K562 (cell line): ENCODE measurements around the gene CAMK2D. TPM values are rescaled to one million over a fixed set of nuclear protein-coding genes. Genes with fewer than 3 reads are reported as not detected.

Experiments used
- ATAC-seq: fragments of 200-7000 bp; cut with Tn5 transposase; 3 replicates; pipeline ENCODE4 v1.9.1; 2020; ENCODE audit warnings: moderate library complexity
- BruUV-seq: library from RNA; stranded (reverse); fragments of 400-500 nt; replicated peaks from 2 replicates; lab custom pipeline; 2021; lab: Mats Ljungman, UMichigan
- CTCF ChIA-PET: fragments of 300-600 bp; formaldehyde crosslinking; extraction: SDS; loops from one replicate; lab custom pipeline; 2021; ENCODE audit warnings: low intra/inter-chr PET ratio; lab: Yijun Ruan, JAX
- POLR2A ChIA-PET: fragments of 300-600, 350-650 bp; sonication (Branson Sonifier 250); formaldehyde crosslinking; extraction: SDS; loops from one replicate; lab custom pipeline; 2021; ENCODE audit warnings: antibody characterized with exemption, inconsistent platforms; lab: Yijun Ruan, JAX
- DNase-seq, 4 experiments: peaks; one replicate each; pipeline versions ENCODE4 v3.0.0 to v3.0.0-alpha.2; 2011 to 2018; ENCODE audit warnings: low spot score in 3 of 4, mixed read lengths in 3 of 4; ENCODE audit errors: extremely low read depth in 1 of 4
- FAIRE-seq: peaks from 2 replicates; lab custom pipeline; 2011; peaks lifted over from hg19 to GRCh38; lab: Jason Lieb, UNC
- H2AFZ ChIP-seq: 2 replicates; pipeline ENCODE4 v1.6.0; 2011; ENCODE audit warnings: low read depth, low read length, control low read depth, inconsistent platforms
- H3K27ac ChIP-seq: fragments of 200-600 bp; 3 replicates; pipeline ENCODE4 v1.8.0; 2011; ENCODE audit warnings: low read depth, mild to moderate bottlenecking, control low read depth, inconsistent platforms, low read length, moderate library complexity, mixed read lengths; ENCODE audit errors: extremely low read depth
- H3K27me3 ChIP-seq, 2 experiments: fragments of 300-600 bp in 1 of 2; 2 replicates in 1 of 2; 3 replicates in 1 of 2; pipeline versions ENCODE4 v1.6.0 to v1.8.0; 2011; ENCODE audit warnings: inconsistent platforms in 2 of 2, low read length in 2 of 2, mild to moderate bottlenecking in 1 of 2, mixed read lengths in 1 of 2, moderate library complexity in 1 of 2; ENCODE audit not compliant: control insufficient read depth in 2 of 2, insufficient read depth in 2 of 2
- H3K36me3 ChIP-seq: fragments of 300-600 bp; 3 replicates; pipeline ENCODE4 v1.8.0; 2011; ENCODE audit warnings: mild to moderate bottlenecking, low read length, inconsistent platforms; ENCODE audit not compliant: control insufficient read depth, insufficient read depth
- H3K4me1 ChIP-seq, 2 experiments: fragments of 200-600 bp in 1 of 2; replicated peaks in 1 of 2; 2 replicates in 1 of 2; 3 replicates in 1 of 2; pipeline versions ENCODE4 v1.5.1 to v1.8.0; 2011; ENCODE audit warnings: inconsistent platforms in 2 of 2, low read length in 2 of 2, mild to moderate bottlenecking in 1 of 2, mixed read lengths in 1 of 2, moderate library complexity in 1 of 2; ENCODE audit not compliant: control insufficient read depth in 2 of 2, insufficient read depth in 2 of 2
- H3K4me2 ChIP-seq: 2 replicates; pipeline ENCODE4 v1.6.1; 2011; ENCODE audit warnings: low read length, control low read depth, inconsistent platforms, mixed read lengths; ENCODE audit not compliant: insufficient read depth
- H3K4me3 ChIP-seq: fragments of 200-600 bp; sonication (generic), shearing (Covaris generic); 2 replicates; pipeline ENCODE4 v1.5.1; 2016; ENCODE audit warnings: control low read depth, inconsistent platforms
- H3K79me2 ChIP-seq: fragments of 200-600 bp; 3 replicates; pipeline ENCODE4 v1.8.0; 2011; ENCODE audit warnings: low read length, inconsistent platforms; ENCODE audit not compliant: control insufficient read depth, insufficient read depth
- H3K9ac ChIP-seq, 2 experiments: 2 replicates each; pipeline versions ENCODE4 v1.6.0 to v1.6.1; 2011; ENCODE audit warnings: low read depth in 2 of 2, low read length in 2 of 2, control low read depth in 1 of 2, inconsistent platforms in 1 of 2, mild to moderate bottlenecking in 1 of 2, mixed read lengths in 1 of 2; ENCODE audit not compliant: insufficient read depth in 1 of 2
- H3K9me1 ChIP-seq: one replicate; pipeline ENCODE4 v1.6.0; 2011; ENCODE audit warnings: inconsistent platforms, mild to moderate bottlenecking, low read length, moderate library complexity; ENCODE audit not compliant: control insufficient read depth, insufficient read depth
- H3K9me3 ChIP-seq: replicated peaks from 2 replicates; pipeline ENCODE4 v1.5.1; 2011; ENCODE audit warnings: low read depth, low read length, inconsistent platforms; ENCODE audit not compliant: control insufficient read depth, insufficient read depth
- H4K20me1 ChIP-seq: replicated peaks from 2 replicates; pipeline ENCODE4 v1.6.1; 2011; ENCODE audit warnings: low read length, inconsistent platforms, mixed read lengths; ENCODE audit not compliant: control insufficient read depth, insufficient read depth
- CBX1 ChIP-seq: sonication (generic); IDR thresholded peaks from 2 replicates; pipeline ENCODE4 v1.6.1; 2016; ENCODE audit warnings: antibody characterized with exemption, low read depth, mild to moderate bottlenecking
- EGR1 ChIP-seq: fragments of 450-650 bp; conservative IDR thresholded peaks from 2 replicates; pipeline ENCODE4 v1.6.1; 2017; ENCODE audit warnings: mild to moderate bottlenecking
- FOXM1 ChIP-seq, 2 experiments: fragments of 450-650 bp in 1 of 2; sonication (generic) in 1 of 2; formaldehyde crosslinking in 1 of 2; IDR thresholded peaks; 2 replicates each; pipeline versions ENCODE4 v1.6.1 to v1.9.0; 2017 to 2022; ENCODE audit warnings: low read depth in 2 of 2, mild to moderate bottlenecking in 2 of 2, missing genetic modification reagents in 1 of 2, moderate library complexity in 1 of 2
- NELFE ChIP-seq: IDR thresholded peaks from 2 replicates; pipeline ENCODE4 v1.6.1; 2011; ENCODE audit warnings: mild to moderate bottlenecking; ENCODE audit not compliant: insufficient read depth, insufficient read length
- NFYB ChIP-seq: IDR thresholded peaks from 2 replicates; pipeline ENCODE4 v1.6.1; 2011; ENCODE audit warnings: mild to moderate bottlenecking, moderate library complexity; ENCODE audit not compliant: insufficient read length; ENCODE audit errors: extremely low read depth
- SMARCE1 ChIP-seq: fragments of 450-650 bp; IDR thresholded peaks from 2 replicates; pipeline ENCODE4 v1.7.1; 2016; ENCODE audit warnings: mild to moderate bottlenecking
- WGBS: fragments of 100-300 bp; shearing (Covaris generic); methylation state at CpG from one replicate; pipeline ENCODE4 v1.1.6; 2016; ENCODE audit warnings: low coverage, mixed read lengths; ENCODE audit not compliant: insufficient coverage; ENCODE audit errors: missing lambda C conversion rate; 5-methylcytosine and 5-hydroxymethylcytosine counted together
- in situ Hi-C: fragments of 300-500 bp; cut with MboI; formaldehyde crosslinking; loops from 4 replicates; pipeline ENCODE4 v1.15.0; 2018; ENCODE audit warnings: inconsistent platforms, mixed read lengths
- intact Hi-C: fragments of 100-400 bp; cut with micrococcal nuclease; formaldehyde crosslinking; loops from 2 replicates; pipeline ENCODE4 v1.14.2; 2022
- polyA plus RNA-seq, 8 experiments: library from polyadenylated mRNA; depleted of rRNA in 4 of 8; stranded (reverse) in 5 of 8; unstranded in 3 of 8; fragments of >200 nt; fragmentation: Nextera tagmentation in 2 of 8; fragmentation: Illumina TruSeq in 1 of 8; extraction: Ambion mirVana in 2 of 8; extraction: Trizol in 1 of 8; gene quantifications; 2 replicates each; pipeline versions ENCODE4 v1.2.1 to v1.2.3, GENCODE V29; 2011 to 2014; ENCODE audit warnings: inconsistent platforms in 1 of 8, missing spikeins in 1 of 8
- total RNA-seq, 7 experiments: library from RNA; depleted of rRNA in 6 of 7; stranded (reverse); fragments of >200 nt in 6 of 7; fragmentation: Illumina TruSeq in 2 of 7; extraction: Trizol in 2 of 7; gene quantifications; 2 replicates each; pipeline versions ENCODE4 v1.2.1 to v1.2.3, GENCODE V29; 2011 to 2021; ENCODE audit warnings: low replicate concordance in 1 of 7
- TF ChIP-seq, protein P1 (sequence below): fragments of 450-650 bp; IDR thresholded peaks from 2 replicates; pipeline ENCODE4 v1.6.1; 2017; ENCODE audit warnings: antibody characterized with exemption, mild to moderate bottlenecking
- TF ChIP-seq, protein P2 (sequence below): fragments of 450-650 bp; IDR thresholded peaks from 2 replicates; pipeline ENCODE4 v1.6.1; 2016; ENCODE audit warnings: antibody characterized with exemption
- TF ChIP-seq, protein P3 (sequence below): fragments of 250-450 bp; sonication (Bioruptor Pico); IDR thresholded peaks from 2 replicates; pipeline ENCODE4 v1.4.0; 2020; ENCODE audit warnings: borderline replicate concordance
- TF ChIP-seq, protein P4 (sequence below): fragments of 200-800 bp; sonication (Bioruptor generic); IDR thresholded peaks from 2 replicates; pipeline ENCODE4 v1.6.1; 2016; ENCODE audit warnings: missing genetic modification characterization, missing compliant biosample characterization

Gene CAMK2D
- total and polyA plus RNA-seq, 9 of the 15 experiments (the other 6 are each of a cell fraction or from before 2014, with no cell fraction given) = 0.01 to 0.33 (median 0.04) TPM; not detected in 2

DNA sequence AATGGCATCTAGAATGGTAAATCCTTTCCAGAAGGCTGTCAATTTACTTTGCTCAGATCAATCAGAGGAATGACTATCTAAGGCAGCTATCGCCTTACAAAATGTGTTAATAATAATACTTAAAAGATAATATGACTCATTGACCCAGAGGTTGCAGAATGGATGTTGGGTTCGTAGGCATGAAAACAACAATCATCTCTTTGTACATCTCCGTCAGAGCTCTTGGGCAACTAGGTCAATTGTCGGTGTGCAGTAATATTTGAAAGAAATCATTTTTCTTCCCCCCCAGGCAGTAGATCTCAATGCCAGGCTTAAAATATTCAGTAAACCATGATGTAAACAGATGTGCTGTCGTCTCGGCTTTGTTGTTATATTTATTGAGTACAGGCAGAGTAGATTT is 165.1 kb downstream of the CAMK2D start:
- Histone ChIP-seq H3K27me3 (no peaks in the 10 kb centered on the region), H3K4me2 (no peak overlapping the region), H3K27ac (no peak overlapping the region), H4K20me1 (no peaks in the 10 kb centered on the region), H3K4me1 (no peaks in the 10 kb centered on the region), H3K9me1 (no peaks in the 10 kb centered on the region), H3K9me3 (no peaks in the 10 kb centered on the region), H3K36me3 (no peaks in the 10 kb centered on the region), H3K9ac (no peak overlapping the region), H3K4me3 (no peak overlapping the region), H3K79me2 (no peaks in the 10 kb centered on the region), H2AFZ (no peak overlapping the region)
- no peak for ATAC-seq
- FAIRE-seq = no peak
- in situ Hi-C loops (no loop called here), intact Hi-C loops (no loop called here)
- no peak for DNase-seq
- ChIA-PET CTCF (no interaction called here), POLR2A (no interaction called here)
- WGBS = 19% methylated on average over 6 of the region's 6 CpGs
- BruUV-seq = no TSS peak
- TF ChIP-seq FOXM1 (IDR thresholded peaks at IDR 0.05; ENCODE audit: low read depth) (no peak), FOXM1 (CRISPR knock-in tag; IDR thresholded peaks at IDR 0.05; ENCODE audit: low read depth) (no peak), SMARCE1 (no peak), NELFE (no peak), CBX1 (no peak), NFYB (no peak), EGR1 (no peak)
- TF ChIP-seq, protein P1, sequence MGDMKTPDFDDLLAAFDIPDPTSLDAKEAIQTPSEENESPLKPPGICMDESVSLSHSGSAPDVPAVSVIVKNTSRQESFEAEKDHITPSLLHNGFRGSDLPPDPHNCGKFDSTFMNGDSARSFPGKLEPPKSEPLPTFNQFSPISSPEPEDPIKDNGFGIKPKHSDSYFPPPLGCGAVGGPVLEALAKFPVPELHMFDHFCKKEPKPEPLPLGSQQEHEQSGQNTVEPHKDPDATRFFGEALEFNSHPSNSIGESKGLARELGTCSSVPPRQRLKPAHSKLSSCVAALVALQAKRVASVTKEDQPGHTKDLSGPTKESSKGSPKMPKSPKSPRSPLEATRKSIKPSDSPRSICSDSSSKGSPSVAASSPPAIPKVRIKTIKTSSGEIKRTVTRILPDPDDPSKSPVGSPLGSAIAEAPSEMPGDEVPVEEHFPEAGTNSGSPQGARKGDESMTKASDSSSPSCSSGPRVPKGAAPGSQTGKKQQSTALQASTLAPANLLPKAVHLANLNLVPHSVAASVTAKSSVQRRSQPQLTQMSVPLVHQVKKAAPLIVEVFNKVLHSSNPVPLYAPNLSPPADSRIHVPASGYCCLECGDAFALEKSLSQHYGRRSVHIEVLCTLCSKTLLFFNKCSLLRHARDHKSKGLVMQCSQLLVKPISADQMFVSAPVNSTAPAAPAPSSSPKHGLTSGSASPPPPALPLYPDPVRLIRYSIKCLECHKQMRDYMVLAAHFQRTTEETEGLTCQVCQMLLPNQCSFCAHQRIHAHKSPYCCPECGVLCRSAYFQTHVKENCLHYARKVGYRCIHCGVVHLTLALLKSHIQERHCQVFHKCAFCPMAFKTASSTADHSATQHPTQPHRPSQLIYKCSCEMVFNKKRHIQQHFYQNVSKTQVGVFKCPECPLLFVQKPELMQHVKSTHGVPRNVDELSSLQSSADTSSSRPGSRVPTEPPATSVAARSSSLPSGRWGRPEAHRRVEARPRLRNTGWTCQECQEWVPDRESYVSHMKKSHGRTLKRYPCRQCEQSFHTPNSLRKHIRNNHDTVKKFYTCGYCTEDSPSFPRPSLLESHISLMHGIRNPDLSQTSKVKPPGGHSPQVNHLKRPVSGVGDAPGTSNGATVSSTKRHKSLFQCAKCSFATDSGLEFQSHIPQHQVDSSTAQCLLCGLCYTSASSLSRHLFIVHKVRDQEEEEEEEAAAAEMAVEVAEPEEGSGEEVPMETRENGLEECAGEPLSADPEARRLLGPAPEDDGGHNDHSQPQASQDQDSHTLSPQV = no peak
- TF ChIP-seq, protein P2, sequence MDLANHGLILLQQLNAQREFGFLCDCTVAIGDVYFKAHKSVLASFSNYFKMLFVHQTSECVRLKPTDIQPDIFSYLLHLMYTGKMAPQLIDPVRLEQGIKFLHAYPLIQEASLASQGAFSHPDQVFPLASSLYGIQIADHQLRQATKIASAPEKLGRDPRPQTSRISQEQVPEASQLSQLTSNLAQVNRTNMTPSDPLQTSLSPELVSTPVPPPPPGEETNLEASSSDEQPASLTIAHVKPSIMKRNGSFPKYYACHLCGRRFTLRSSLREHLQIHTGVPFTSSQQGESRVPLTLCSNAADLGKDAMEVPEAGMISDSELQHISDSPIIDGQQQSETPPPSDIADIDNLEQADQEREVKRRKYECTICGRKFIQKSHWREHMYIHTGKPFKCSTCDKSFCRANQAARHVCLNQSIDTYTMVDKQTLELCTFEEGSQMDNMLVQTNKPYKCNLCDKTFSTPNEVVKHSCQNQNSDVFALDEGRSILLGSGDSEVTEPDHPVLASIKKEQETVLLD = no peak
- TF ChIP-seq, protein P3, sequence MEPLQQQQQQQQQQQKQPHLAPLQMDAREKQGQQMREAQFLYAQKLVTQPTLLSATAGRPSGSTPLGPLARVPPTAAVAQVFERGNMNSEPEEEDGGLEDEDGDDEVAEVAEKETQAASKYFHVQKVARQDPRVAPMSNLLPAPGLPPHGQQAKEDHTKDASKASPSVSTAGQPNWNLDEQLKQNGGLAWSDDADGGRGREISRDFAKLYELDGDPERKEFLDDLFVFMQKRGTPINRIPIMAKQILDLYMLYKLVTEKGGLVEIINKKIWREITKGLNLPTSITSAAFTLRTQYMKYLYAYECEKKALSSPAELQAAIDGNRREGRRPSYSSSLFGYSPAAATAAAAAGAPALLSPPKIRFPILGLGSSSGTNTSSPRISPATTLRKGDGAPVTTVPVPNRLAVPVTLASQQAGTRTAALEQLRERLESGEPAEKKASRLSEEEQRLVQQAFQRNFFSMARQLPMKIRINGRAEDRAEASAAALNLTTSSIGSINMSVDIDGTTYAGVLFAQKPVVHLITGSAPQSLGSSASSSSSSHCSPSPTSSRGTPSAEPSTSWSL = no peak
- TF ChIP-seq, protein P4, sequence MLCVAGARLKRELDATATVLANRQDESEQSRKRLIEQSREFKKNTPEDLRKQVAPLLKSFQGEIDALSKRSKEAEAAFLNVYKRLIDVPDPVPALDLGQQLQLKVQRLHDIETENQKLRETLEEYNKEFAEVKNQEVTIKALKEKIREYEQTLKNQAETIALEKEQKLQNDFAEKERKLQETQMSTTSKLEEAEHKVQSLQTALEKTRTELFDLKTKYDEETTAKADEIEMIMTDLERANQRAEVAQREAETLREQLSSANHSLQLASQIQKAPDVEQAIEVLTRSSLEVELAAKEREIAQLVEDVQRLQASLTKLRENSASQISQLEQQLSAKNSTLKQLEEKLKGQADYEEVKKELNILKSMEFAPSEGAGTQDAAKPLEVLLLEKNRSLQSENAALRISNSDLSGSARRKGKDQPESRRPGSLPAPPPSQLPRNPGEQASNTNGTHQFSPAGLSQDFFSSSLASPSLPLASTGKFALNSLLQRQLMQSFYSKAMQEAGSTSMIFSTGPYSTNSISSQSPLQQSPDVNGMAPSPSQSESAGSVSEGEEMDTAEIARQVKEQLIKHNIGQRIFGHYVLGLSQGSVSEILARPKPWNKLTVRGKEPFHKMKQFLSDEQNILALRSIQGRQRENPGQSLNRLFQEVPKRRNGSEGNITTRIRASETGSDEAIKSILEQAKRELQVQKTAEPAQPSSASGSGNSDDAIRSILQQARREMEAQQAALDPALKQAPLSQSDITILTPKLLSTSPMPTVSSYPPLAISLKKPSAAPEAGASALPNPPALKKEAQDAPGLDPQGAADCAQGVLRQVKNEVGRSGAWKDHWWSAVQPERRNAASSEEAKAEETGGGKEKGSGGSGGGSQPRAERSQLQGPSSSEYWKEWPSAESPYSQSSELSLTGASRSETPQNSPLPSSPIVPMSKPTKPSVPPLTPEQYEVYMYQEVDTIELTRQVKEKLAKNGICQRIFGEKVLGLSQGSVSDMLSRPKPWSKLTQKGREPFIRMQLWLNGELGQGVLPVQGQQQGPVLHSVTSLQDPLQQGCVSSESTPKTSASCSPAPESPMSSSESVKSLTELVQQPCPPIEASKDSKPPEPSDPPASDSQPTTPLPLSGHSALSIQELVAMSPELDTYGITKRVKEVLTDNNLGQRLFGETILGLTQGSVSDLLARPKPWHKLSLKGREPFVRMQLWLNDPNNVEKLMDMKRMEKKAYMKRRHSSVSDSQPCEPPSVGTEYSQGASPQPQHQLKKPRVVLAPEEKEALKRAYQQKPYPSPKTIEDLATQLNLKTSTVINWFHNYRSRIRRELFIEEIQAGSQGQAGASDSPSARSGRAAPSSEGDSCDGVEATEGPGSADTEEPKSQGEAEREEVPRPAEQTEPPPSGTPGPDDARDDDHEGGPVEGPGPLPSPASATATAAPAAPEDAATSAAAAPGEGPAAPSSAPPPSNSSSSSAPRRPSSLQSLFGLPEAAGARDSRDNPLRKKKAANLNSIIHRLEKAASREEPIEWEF (CRISPR knock-in tag) = no peak
